Measurements from ENCODE around the gene TTLL10.
"Not testable (repeated sequence)": the region's sequence is repeated elsewhere in the genome, so short reads cannot be mapped to it uniquely, and the experiment has no call there.

The TTLL10 gene

GRCh38 chr1:1173061-1173792 is 453 bp upstream of the TTLL10 start:
- no peak for DNase-seq

GRCh38 chr1:1175221-1176062 is 1.8 kb downstream of the TTLL10 start:
- DNase-seq, result no peak

GRCh38 chr1:1176063-1176761 is 2.5 kb downstream of the TTLL10 start:
- not testable (repeated sequence) for DNase-seq

GRCh38 chr1:1176931-1177330 is 3.3 kb downstream of the TTLL10 start:
- DNase-seq, result no peak

- DNase-seq, result no peak
Measured at GRCh38 chr1:1177452-1178206, 3.9 kb downstream of the TTLL10 start.

- no peak for DNase-seq
Measured at GRCh38 chr1:1178794-1179331, 5.2 kb downstream of the TTLL10 start.

- no peak for DNase-seq
Measured at GRCh38 chr1:1179346-1179982, 5.8 kb downstream of the TTLL10 start.

- DNase-seq, result no peak
Measured at GRCh38 chr1:1179983-1180861, 6.5 kb downstream of the TTLL10 start.

- no peak for DNase-seq
Measured at GRCh38 chr1:1181129-1181937, 7.7 kb downstream of the TTLL10 start.

- no peak for DNase-seq
Measured at GRCh38 chr1:1181938-1182410, 8.3 kb downstream of the TTLL10 start.

- no peak for DNase-seq
Measured at GRCh38 chr1:1182491-1183220, 9.0 kb downstream of the TTLL10 start.

GRCh38 chr1:1183221-1183747 is 9.6 kb downstream of the TTLL10 start:
- DNase-seq, result no peak

- no peak for DNase-seq
Measured at GRCh38 chr1:1183833-1184775, 10.4 kb downstream of the TTLL10 start.

GRCh38 chr1:1185101-1185765 is 11.6 kb downstream of the TTLL10 start:
- DNase-seq, result no peak

GRCh38 chr1:1187938-1188337 is 14.3 kb downstream of the TTLL10 start:
- DNase-seq, result no peak

- no peak for DNase-seq
Measured at GRCh38 chr1:1189111-1189510, 15.4 kb downstream of the TTLL10 start.

GRCh38 chr1:1191734-1192133 is 18.1 kb downstream of the TTLL10 start:
- no peak for DNase-seq

Data from activated effector memory CD4-positive, alpha-beta T cell treated with Interleukin-2 at 50 U/mL for 16 hours (primary cell).